NCI-H2196 (cell line): ENCODE data around the gene OR4D2.
"Not testable (repeated sequence)": the region's sequence is repeated elsewhere in the genome, so short reads cannot be mapped to it uniquely, and the experiment has no call there.

Source experiments
- DNase-seq: peaks from one replicate; lab custom pipeline; 2025; ENCODE audit not compliant: unreplicated experiment; lab: John Stamatoyannopoulos, UW

Gene OR4D2

DNA sequence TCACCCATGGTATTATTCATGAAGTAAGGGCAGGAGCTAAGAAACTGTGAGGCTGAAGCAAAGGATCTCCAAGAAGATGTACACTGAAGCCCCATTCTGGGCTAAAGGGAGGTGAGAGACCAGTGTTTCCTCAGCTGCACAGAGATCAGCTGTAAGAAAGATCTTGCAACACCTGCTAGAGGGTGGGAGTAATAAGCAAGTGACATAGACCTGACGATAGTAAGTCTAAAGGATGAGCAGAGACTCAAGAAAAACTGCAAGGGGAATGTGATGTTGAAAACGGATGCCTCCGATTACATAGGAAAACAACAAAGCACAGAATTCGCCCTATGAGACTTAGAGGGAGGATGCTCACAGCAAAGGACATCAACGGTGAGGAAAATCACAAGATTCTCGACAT is at the start of gene OR4D2:
Gene OR4D2 (plus strand): TSS at position 301 of the 400 bp plus-strand sequence. CDS start 2,674 bp downstream, outside the sequence.
- no peak for DNase-seq

DNA sequence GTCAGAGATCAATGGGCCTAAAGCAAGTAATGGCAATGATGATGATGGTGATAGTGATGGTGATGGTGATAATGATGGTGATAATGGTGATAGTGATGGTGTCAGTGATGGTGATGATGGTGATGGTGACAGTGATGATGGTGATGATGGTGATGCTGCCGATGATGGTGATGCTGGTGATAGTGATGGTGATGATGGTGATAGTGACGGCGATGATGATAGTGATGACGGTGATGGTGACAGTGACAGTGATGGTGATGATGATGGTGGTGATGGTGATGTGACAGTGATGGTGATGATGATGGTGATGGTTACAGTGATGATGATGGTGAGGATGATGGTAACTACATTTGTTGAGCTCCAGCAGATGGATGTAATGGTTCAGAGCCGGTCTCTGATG is 49.4 kb upstream of the OR4D2 start:
- no peak for DNase-seq

DNA sequence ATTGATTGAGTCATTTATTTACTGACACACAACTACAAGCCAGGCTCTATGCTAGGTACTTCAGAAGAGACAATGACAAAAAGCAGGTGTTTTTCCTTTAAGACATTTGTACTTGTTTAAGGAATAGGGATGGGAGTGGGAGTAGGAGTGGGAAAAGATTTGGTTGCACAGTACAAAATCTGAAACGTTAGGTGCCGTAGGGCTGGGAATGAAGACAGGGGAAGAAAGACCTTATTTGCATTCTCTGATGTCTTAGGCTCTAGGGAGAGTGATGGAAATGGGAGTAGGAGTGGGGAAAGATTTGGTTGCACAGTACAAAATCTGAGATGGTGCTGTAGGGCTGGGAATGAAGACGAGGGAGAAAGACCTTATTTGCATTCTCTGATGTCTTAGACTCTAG is 47.3 kb upstream of the OR4D2 start:
- no peak for DNase-seq

DNA sequence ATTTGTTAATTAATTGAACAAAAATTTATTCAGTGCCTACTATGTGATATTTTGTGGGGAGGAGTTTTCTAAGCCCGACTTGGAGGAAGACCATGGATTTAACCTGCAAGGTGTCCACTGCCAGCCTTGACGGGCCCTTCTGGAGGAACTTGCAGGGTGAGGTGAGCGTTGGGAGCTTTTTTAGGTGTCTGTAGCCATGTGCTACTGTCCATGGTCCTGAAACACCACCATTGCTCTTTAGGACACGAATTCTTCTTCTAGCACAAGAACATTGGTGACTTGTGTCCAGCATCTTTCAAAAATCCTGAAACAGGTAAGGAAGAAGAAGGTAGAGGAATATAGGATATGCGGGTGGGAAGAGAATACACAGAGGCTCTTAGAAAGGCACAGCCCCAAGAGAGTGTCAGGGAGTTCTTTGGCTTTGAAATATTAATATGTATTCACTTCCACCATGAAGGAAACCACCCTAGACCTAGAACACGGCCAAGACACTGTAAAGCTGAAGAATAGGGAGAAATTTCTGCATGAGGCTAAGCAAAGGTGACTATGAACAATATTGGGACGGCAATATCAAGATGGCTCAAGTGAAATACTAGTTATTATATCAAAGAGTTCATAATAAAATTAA is 46.5 kb upstream of the OR4D2 start:
- DNase-seq, result no peak

DNA sequence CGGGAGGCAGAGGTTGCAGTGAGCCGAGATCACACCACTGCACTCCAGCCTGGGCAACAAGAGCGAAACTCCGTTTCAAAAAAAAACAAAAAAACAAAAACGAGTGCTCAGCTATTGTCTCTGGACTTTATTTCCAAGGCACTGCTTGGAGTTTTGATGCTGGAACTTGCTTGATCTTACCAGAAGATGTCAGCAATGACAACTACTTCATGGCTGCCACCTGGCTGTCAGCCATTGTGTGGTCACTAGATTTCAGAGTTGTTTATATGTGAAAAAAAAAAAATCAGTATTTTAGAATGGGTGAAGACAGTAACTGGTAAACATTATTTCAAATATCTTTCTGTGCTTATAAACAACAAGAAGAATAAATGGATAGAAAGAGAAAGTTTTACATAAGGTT is 44.9 kb upstream of the OR4D2 start:
- DNase-seq, result peak; percentile 56

DNA sequence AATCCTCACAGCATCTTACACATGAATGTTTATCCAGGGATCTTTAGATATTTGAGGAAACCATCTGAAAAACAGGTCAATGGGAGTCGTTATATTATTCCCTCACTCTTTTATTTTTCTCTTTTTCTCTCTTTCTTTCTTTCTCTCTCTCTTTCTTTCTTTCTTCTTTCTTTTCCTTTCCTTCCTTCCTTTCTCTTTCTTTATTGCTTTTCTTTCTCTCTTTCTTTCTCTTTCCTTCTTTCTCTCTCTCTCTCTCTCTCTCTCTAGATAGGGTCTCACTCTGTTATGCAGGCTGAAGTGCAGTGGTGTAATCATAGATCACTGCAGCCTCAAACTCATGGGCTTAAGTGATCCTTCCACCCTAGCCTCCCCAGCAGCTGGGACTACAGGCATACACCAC is 38.9 kb upstream of the OR4D2 start:
- DNase-seq, result no peak

DNA sequence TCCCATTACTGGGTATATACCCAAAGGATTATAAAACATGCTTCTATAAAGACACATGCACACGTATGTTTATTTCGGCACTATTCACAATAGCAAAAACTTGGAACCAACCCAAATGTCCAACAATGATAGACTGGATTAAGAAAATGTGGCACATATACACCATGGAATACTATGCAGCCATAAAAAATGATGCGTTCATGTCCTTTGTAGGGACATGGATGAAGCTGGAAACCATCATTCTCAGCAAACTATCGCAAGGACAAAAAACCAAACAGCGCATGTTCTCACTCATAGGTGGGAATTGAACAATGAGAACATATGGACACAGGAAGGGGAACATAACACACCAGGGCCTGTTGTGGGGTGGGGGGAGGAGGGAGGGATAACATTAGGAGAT is 34.1 kb upstream of the OR4D2 start:
- DNase-seq, result not testable (repeated sequence)

DNA sequence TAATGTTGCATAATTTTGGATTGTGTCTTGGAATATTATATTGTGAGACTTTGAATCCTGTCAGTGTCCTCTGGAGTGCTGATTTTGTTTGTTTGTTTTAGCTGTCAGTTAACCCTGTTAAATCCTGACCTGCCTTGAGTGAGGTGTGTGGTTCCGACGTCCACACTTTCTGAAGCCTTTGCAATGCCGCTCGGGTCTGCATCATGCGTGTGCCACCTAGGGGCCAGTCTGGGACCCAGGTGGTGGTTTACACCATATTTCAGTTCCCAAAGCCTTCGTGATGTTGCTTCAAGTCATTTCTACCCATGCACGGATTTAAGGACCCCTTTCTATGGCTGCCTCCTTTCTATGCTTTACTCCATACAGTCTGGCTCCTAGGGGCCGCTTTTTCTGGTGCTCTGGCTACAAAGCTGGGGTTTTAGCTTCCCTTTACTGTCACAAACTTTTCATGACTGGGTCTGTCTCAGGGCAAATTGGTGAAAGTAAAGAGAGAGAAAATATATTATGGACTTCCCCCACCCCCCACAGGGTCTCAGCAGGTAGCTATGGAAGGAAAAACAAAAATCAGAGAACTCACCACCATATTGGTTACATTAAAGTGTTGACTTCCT is 30.0 kb upstream of the OR4D2 start:
- no peak for DNase-seq

DNA sequence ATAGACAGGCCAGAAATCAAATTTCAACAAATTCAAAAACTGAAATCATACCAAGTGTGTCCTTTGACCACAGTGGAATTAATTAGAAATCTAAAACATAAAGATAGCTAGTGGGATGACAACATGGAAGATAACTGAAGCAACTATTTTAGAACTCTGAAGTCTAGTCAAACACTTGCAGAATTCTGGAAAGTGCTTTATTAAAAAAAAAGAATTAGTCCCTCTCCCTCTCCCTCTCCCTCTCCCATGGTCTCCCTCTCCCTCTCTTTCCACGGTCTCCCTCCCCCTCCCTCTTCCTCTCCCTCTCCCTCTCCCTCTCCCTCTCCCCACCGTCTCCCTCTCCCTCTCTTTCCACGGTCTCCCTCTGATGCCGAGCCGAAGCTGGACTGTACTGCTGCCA is 25.3 kb upstream of the OR4D2 start:
- DNase-seq, result no peak

DNA sequence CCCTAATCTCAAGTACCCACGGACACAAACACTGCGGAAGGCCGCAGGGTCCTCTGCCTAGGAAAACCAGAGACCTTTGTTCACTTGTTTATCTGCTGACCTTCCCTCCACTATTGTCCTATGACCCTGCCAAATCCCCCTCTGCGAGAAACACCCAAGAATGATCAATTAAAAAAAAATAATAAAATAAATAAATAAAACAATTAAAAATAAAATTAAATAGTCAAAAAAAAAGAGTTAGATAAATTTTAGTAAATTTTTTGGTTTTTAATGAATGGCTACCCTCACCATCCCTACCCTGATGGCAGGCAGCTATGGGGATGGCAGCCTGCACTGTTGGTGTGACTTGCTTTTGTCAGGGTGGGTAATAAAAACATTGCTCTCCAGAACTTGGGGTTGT is 23.4 kb upstream of the OR4D2 start:
- DNase-seq, result not testable (repeated sequence)

DNA sequence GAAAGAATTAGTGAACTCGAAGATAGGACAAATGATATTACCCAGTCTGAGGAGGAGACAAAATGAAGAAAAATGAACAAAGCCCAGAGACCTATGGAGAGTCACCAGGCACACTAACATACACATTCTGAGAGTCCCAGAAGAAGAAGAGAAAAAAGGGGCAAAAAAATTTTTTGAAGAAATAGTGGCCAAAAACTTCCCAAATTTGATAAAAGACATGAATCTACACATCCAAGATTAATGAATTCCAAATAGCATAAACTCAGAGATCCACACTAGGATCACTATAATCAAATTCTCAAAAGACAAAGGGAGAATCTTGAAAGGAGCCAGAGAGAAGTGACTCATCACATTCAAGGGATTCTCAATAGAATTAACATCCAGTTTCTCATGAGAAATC is 22.0 kb upstream of the OR4D2 start:
- DNase-seq, result no peak

DNA sequence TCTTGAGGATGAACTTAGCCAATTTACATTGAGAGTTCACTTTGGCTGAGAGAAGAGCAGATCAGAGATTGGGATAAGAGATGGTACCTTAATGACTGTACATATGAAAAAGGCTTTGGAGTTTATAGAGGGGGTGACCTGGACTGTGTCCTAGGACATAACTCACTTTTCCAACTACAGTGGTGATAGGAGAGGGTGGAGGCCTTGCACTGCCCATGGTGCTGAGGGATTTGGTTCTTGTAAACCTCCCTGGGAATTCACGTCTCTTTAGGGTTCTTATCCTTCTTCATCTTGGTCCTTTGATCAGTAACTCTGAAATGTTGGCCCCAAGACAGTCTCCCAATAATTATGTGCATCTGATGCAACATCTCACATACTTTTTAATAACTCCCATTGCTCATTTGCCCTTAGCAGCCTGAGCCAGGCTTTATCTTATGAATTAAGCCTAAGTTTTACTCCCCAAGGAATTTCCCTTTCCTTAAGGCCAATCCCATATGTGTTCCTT is 18.8 kb upstream of the OR4D2 start, which contains the start of gene OR4D1:
Gene OR4D1 (plus strand): TSS at position 455 of the 505 bp plus-strand sequence. CDS start 6,770 bp downstream, outside the sequence.
- no peak for DNase-seq

DNA sequence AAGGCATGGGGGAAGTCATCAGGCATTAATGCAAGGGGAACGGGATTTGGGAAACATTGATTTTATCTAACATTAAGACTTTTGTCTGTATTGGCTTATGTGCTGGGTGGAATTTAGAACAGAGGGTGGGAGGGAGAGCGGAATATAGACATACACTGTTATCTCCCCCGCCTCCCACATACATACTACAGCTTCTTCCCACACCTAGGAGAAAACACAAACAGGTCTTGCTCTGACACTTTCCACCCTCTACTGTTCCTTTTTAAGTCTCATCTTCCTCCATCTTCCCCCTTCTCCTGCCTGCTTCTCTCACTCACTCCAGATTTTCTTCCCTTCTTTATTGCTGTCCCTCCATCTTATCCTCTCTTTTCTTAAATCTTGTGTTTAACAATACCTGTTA is 18.2 kb upstream of the OR4D2 start:
- no peak for DNase-seq

DNA sequence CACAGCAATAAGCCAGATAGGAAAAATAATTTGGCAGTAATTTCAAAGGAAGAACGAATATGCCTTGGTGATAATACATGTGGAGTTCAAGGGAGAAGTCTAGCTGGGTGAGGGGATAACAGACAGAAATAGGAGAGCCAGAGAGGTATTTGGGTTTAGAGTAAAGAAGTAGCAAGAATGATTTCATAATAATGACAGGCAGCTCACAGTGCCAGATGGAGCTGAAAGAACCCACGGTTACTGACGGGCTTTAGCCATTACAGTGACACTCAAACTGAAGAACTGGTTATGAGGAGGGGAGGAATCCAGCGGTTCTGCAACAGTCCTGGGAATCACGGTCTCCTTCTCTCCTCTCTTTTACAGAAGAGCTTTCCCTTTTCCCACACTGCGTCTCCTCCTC is 16.4 kb upstream of the OR4D2 start:
- DNase-seq, result no peak

DNA sequence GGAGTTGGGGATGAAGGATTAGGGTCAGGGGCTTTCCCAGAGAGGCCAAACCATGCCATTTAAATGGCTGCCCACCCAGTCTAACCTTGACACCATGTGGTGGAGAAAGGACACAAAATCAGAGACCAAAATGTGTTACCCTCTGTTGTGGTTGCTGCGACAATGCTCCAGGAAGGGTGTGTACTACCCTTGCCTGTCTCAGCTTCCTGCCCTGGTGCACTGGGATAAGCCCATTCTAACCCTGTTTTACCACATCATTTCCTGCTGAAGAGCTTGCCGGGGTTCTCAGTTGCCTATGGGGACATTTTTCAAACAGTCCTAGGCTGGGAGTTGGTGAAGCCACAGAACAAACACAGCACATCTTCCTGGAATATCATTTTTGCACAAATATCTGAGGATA is 13.7 kb upstream of the OR4D2 start:
- DNase-seq, result no peak

DNA sequence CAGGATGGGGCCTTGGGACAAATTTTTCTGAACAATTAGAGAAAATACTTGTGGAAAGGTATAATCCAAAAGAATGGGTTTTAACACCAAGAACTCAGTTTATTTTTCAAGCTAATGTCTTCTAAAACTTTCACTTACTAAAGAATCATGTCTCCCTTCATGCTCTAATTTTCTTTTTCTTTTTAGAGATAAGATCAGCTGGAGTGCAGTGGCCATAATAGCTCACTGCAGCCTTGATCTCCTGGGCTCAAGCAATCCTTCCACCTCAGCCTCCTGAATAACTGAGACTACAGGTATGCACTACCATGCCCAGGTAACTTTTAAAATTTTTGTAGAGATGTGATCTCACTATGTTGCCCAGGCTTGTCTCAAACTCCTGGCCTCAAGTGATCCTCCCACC is 13.1 kb upstream of the OR4D2 start:
- no peak for DNase-seq

DNA sequence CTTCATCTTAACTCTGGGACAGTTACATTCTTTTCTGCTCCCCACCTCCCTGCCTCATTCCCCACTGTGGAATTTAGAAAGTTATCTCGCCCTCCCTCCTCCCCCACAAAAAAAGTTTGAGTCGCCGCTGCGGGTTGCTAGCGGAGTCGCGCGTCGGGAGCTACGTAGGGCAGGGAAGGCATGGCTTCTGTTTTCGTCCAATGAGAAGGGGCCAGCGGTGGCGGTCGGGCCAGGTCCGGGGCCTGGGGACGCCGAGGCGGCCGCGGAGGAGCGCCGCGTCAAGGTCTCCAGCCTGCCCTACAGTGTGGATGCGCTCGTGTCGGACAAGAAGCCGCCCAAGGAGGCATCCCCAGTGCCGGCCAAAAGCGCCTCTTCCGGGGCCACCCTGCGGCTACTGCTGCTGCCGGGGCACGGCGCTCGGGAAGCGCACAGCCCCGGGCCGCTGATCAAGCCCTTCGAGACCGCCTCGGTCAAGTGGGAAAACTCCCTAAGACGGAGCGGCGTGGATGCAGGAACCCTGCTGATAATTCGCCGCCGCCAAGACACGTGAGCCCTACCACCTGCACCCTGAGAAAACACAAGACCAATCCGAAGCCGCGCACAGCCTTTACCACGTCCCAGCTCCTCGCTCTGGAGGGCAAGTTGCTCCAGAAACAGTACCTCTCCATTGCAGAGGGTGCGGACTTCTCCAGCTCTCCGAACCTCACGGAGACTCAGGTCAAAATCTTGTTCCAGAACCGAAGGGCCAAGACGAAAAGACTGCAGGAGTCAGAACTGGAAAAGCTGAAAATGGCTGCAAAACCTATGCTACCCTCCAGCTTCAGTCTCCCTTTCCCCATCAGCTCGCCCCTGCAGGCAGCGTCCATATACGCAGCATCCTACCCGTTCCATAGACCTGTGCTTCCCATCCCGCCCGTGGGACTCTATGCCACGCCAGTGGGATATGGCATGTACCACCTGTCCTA is 9.7 kb upstream of the OR4D2 start:
- no peak for DNase-seq

DNA sequence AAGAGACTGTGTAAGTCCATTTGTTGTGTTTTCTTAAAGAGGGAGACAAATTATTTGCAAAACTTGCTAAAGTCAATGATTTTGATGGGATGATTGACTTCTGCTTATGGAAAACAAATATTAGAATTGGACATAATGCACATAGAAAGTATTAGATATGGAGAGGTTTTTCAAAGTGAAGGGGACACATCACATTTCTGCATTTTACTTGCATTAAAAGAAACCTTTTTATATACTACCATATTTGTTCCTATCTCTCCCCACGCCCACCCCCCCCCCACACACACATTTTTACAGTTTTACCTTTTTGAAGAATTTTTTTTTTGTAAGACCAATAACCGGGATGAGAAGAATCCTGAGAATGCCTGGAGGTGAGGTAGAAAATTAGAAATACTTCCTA is 8.6 kb upstream of the OR4D2 start:
- DNase-seq, result no peak

DNA sequence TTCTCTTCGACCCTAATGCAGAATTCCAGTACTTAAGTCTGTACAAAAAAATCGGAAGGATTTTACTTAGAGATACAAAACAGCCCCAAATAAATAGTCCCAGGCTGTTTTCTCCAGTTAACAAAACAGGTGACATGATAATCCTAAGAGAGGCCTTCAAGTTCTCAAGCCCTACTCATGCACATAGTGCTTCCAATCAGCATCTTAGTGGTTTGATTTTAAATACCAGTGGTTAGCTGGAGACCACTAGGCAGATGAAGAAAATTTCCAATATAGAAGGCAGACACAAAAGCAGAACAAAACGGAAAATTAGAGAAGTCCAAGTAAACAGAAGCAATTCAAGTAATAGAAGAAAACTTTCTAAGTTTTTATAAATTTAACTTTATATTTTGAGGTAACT is 5.2 kb upstream of the OR4D2 start:
- no peak for DNase-seq

DNA sequence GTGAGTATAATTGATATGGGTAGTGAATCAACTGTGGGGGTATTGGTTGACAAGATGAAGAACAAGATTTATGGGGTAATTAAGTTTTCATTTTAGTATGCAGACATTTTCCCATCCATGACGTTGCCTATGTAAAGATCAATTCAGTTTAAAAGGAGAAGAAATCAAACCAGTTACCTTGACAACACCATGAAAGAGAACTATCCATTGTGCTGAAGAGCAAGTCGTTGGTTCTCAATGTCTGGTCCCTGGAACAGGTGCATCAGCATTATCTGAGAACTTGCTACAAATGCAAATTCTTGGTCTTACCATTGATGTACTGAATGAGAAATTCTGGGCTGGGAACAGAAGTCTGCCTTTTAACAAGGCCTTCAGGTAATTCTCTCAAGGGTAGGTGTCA is 801 bp upstream of the OR4D2 start:
- DNase-seq, result no peak

DNA sequence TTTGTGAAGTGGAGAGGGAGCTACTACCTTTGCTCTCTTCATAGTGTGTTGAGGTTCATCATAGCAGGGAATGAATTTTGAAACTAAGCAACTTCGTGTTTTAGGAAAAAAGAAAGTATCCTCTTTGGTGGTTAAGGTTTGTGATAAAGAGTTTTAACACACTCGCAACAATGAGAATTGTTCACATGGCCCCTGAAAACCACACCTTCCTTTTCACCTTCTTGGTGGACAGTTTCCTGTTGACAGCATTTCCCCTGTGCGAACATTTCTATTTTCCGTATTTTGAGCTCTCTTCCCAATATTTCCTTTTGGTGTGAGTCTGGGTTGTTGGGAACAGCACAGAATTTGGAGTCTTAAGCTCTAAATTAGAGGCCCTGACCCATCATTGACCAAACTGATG is 3.8 kb downstream of the OR4D2 start:
- no peak for DNase-seq
